CD14-positive monocyte (primary cell): ENCODE measurements around the gene TMEM178B. TPM values are rescaled to one million over a fixed set of nuclear protein-coding genes. Genes with fewer than 3 reads are reported as not detected.

Experiments
- DNase-seq, 3 donors: peaks; one replicate each; pipeline ENCODE4 v3.0.0-alpha.2; 2011 to 2022
- H2AFZ ChIP-seq: 2 replicates; pipeline ENCODE4 v1.6.0; 2012; ENCODE audit warnings: mild to moderate bottlenecking, low read depth, low read length, inconsistent platforms; ENCODE audit not compliant: insufficient read depth, poor library complexity, severe bottlenecking
- H3K27ac ChIP-seq, 2 donors: 1 replicate in 1 of 2; 2 replicates in 1 of 2; pipeline ENCODE4 v1.5.1; 2012 to 2013; ENCODE audit warnings: low read length in 2 of 2, control low read depth in 1 of 2, inconsistent platforms in 1 of 2, low read depth in 1 of 2, mild to moderate bottlenecking in 1 of 2
- H3K27me3 ChIP-seq, 2 donors: one replicate each; pipeline versions ENCODE4 v1.6.0 to v1.6.1; 2011 to 2013; ENCODE audit warnings: low read length in 2 of 2; ENCODE audit not compliant: control insufficient read depth in 2 of 2, insufficient read depth in 2 of 2
- H3K36me3 ChIP-seq, 2 donors: replicated peaks in 1 of 2; 1 replicate in 1 of 2; 2 replicates in 1 of 2; pipeline versions ENCODE4 v1.5.1 to v1.6.1; 2012 to 2013; ENCODE audit warnings: low read length in 2 of 2, control low read depth in 1 of 2, inconsistent platforms in 1 of 2, mild to moderate bottlenecking in 1 of 2; ENCODE audit not compliant: insufficient read depth in 2 of 2, control insufficient read depth in 1 of 2
- H3K4me1 ChIP-seq, 2 donors: 1 replicate in 1 of 2; 2 replicates in 1 of 2; pipeline versions ENCODE4 v1.5.1 to v1.6.1; 2012 to 2013; ENCODE audit warnings: low read length in 2 of 2, control low read depth in 1 of 2, inconsistent platforms in 1 of 2, mild to moderate bottlenecking in 1 of 2, moderate library complexity in 1 of 2; ENCODE audit not compliant: insufficient read depth in 2 of 2, control insufficient read depth in 1 of 2
- H3K4me2 ChIP-seq: replicated peaks from 2 replicates; pipeline ENCODE3; 2012; ENCODE audit warnings: low read length, moderate library complexity, mild to moderate bottlenecking; ENCODE audit not compliant: poor library complexity, severe bottlenecking; ENCODE audit errors: extremely low read depth
- H3K4me3 ChIP-seq, 3 experiments: fragments of 200-600 bp in 1 of 3; sonication (generic) in 1 of 3; replicated peaks in 1 of 3; 1 replicate in 2 of 3; 2 replicates in 1 of 3; pipeline ENCODE4 v1.5.1; 2011 to 2013; ENCODE audit warnings: low read length in 3 of 3, mild to moderate bottlenecking in 3 of 3, control low read depth in 2 of 3, low read depth in 2 of 3, inconsistent platforms in 1 of 3, moderate library complexity in 1 of 3
- H3K79me2 ChIP-seq: 2 replicates; pipeline ENCODE4 v1.6.0; 2012; ENCODE audit warnings: mild to moderate bottlenecking, control low read depth, inconsistent platforms, low read length, moderate library complexity; ENCODE audit not compliant: insufficient read depth
- H3K9ac ChIP-seq: 2 replicates; pipeline ENCODE4 v1.6.0; 2017; ENCODE audit warnings: low read length, mild to moderate bottlenecking; ENCODE audit not compliant: insufficient read depth, poor library complexity, severe bottlenecking
- H3K9me3 ChIP-seq, 2 donors: replicated peaks in 1 of 2; 1 replicate in 1 of 2; 2 replicates in 1 of 2; pipeline versions ENCODE4 v1.5.1 to v1.6.1; 2012 to 2013; ENCODE audit warnings: low read length in 2 of 2, control low read depth in 1 of 2; ENCODE audit not compliant: control insufficient read depth in 1 of 2, insufficient read depth in 1 of 2
- H4K20me1 ChIP-seq: 2 replicates; pipeline ENCODE4 v1.6.0; 2012; ENCODE audit warnings: mild to moderate bottlenecking, low read length, control low read depth, moderate library complexity; ENCODE audit not compliant: insufficient read depth
- H3K27ac Mint-ChIP-seq, 7 donors: one replicate each; pipeline ENCODE4 v1.8.0; 2020; ENCODE audit warnings: mild to moderate bottlenecking in 7 of 7, mixed read lengths in 7 of 7, moderate library complexity in 6 of 7, inconsistent platforms in 2 of 7
- H3K27me3 Mint-ChIP-seq, 3 donors: one replicate each; pipeline ENCODE4 v1.8.0; 2021 to 2022; ENCODE audit warnings: low read depth in 3 of 3, mild to moderate bottlenecking in 3 of 3, mixed read lengths in 3 of 3, moderate library complexity in 3 of 3, inconsistent platforms in 1 of 3
- H3K36me3 Mint-ChIP-seq, 2 donors: one replicate each; pipeline ENCODE4 v1.8.0; 2020; ENCODE audit warnings: mixed read lengths in 2 of 2, inconsistent platforms in 1 of 2, mild to moderate bottlenecking in 1 of 2
- H3K4me1 Mint-ChIP-seq: one replicate; pipeline ENCODE4 v1.8.0; 2020; ENCODE audit warnings: mild to moderate bottlenecking, mixed read lengths
- H3K4me3 Mint-ChIP-seq, 2 donors: one replicate each; pipeline ENCODE4 v1.8.0; 2020; ENCODE audit warnings: mild to moderate bottlenecking in 2 of 2, mixed read lengths in 2 of 2, moderate library complexity in 1 of 2
- H3K9me3 Mint-ChIP-seq, 7 donors: one replicate each; pipeline ENCODE4 v1.8.0; 2020 to 2022; ENCODE audit warnings: mixed read lengths in 7 of 7, mild to moderate bottlenecking in 6 of 7, moderate library complexity in 6 of 7, inconsistent platforms in 2 of 7
- WGBS: methylation state at CpG from one replicate; pipeline ENCODE4 v1.1.5; 2013; ENCODE audit warnings: missing lambda C conversion rate; ENCODE audit not compliant: insufficient coverage; 5-methylcytosine and 5-hydroxymethylcytosine counted together
- intact Hi-C, 2 donors: fragments of 100-400 bp; cut with micrococcal nuclease; formaldehyde crosslinking; loops; one replicate each; pipeline versions ENCODE4 v1.15.0 to v1.15.1; 2023
- polyA plus RNA-seq, 3 donors: library from polyadenylated mRNA; depleted of rRNA in 1 of 3; unstranded in 2 of 3; stranded (reverse) in 1 of 3; fragments of 300-500 nt in 2 of 3; fragments of >200 nt in 1 of 3; fragmentation: Illumina TruSeq in 2 of 3; gene quantifications; 1 replicate in 2 of 3; 2 replicates in 1 of 3; pipeline ENCODE4 v1.2.3, GENCODE V29; 2012 to 2021
- TF ChIP-seq, protein P1 (sequence below): fragments of 200-600 bp; IDR thresholded peaks from one replicate; pipeline ENCODE4 v1.8.0; 2022; ENCODE audit warnings: antibody characterized with exemption, mild to moderate bottlenecking

Gene TMEM178B
- polyA plus RNA-seq, 3 donors = not detected

DNA sequence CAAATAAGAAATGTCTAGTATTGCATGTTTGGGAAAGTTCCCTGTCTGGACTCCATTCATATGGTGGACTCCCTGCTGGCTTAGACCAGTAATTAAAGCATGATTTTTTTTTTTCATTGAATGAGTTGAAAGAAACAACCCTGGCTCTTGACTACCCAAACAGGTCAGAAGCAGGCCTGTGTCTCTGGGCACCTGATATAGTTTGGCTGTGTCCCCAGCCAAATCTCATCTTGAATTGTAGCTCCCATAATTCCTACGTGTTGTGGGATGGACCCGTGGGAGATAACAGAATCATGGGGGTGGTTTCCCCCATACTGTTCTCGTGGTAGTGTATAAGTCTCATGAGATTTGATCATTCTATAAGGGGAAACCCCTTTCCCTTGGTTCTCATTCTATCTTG, 206.2 kb downstream of the TMEM178B start:
- no peak overlapping the region for H3K27ac Mint-ChIP-seq
- H2AFZ ChIP-seq = no peak overlapping the region
- H3K4me1 ChIP-seq = no peaks in the 10 kb centered on the region
- H3K27me3 ChIP-seq = no peaks in the 10 kb centered on the region
- no peak for DNase-seq
- H3K4me1 Mint-ChIP-seq = no peaks in the 10 kb centered on the region
- intact Hi-C loops = no loop called here
- no peaks in the 10 kb centered on the region for H3K36me3 ChIP-seq
- H3K4me2 ChIP-seq = no peak overlapping the region
- H3K4me3 Mint-ChIP-seq = no peak overlapping the region
- no CpG with 5 or more reads among the region's 3 CpGs for WGBS
- H3K36me3 Mint-ChIP-seq = no peaks in the 10 kb centered on the region
- no peaks in the 10 kb centered on the region for H3K79me2 ChIP-seq
- no peak overlapping the region for H3K27ac ChIP-seq
- H3K9me3 ChIP-seq = no peaks in the 10 kb centered on the region
- peaks cover 3 to 4% (median 3%) of the 10 kb centered on the region in 3 donors for H3K27me3 Mint-ChIP-seq
- peaks cover 0 to 18% (median 3%) of the 10 kb centered on the region in 7 donors for H3K9me3 Mint-ChIP-seq
- no peaks in the 10 kb centered on the region for H4K20me1 ChIP-seq
- no peak overlapping the region for H3K9ac ChIP-seq
- no peak overlapping the region for H3K4me3 ChIP-seq
- TF ChIP-seq, protein P1, sequence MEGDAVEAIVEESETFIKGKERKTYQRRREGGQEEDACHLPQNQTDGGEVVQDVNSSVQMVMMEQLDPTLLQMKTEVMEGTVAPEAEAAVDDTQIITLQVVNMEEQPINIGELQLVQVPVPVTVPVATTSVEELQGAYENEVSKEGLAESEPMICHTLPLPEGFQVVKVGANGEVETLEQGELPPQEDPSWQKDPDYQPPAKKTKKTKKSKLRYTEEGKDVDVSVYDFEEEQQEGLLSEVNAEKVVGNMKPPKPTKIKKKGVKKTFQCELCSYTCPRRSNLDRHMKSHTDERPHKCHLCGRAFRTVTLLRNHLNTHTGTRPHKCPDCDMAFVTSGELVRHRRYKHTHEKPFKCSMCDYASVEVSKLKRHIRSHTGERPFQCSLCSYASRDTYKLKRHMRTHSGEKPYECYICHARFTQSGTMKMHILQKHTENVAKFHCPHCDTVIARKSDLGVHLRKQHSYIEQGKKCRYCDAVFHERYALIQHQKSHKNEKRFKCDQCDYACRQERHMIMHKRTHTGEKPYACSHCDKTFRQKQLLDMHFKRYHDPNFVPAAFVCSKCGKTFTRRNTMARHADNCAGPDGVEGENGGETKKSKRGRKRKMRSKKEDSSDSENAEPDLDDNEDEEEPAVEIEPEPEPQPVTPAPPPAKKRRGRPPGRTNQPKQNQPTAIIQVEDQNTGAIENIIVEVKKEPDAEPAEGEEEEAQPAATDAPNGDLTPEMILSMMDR = no peak

DNA sequence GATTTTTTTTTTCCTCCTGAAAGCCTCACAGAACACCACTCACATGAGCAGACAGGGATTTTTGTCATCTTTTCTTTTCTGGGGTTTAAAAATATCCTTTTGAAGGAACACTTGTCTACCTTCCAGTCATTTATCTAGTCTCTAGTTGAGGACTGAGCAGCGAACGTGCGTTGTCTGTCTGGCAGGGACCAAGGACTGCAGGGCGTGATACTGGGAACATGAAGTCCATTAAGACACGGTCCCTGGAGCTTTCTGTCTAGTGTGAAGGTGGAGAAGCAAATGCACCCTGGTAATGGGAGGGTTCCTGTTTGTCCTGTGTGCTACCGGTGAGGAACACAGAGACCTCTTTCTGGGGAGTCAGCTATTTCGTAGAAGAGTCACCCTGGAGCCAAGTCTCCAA, 207.4 kb downstream of the TMEM178B start:
- Histone ChIP-seq H3K36me3 (no peaks in the 10 kb centered on the region), H2AFZ (no peak overlapping the region), H3K79me2 (no peaks in the 10 kb centered on the region), H3K9ac (no peak overlapping the region), H3K27ac (no peak overlapping the region), H3K4me1 (no peaks in the 10 kb centered on the region), H4K20me1 (no peaks in the 10 kb centered on the region), H3K4me2 (no peak overlapping the region), H3K27me3 (no peaks in the 10 kb centered on the region), H3K4me3 (no peak overlapping the region), H3K9me3 (no peaks in the 10 kb centered on the region)
- Mint-ChIP-seq H3K9me3 (peaks cover 0 to 18% (median 0%) of the 10 kb centered on the region in 7 donors), H3K36me3 (no peaks in the 10 kb centered on the region), H3K4me3 (no peak overlapping the region), H3K27ac (no peak overlapping the region), H3K27me3 (peaks cover 2 to 3% (median 3%) of the 10 kb centered on the region in 3 donors), H3K4me1 (no peaks in the 10 kb centered on the region)
- intact Hi-C loops = no loop called here
- TF ChIP-seq, protein P1 = no peak
- 93% methylated on average over 7 of the region's 7 CpGs for WGBS
- no peak for DNase-seq
